ENCODE results near the gene CDC37L1. TPM values are rescaled to one million over a fixed set of nuclear protein-coding genes. Genes with fewer than 3 reads are reported as not detected.

The CDC37L1 gene
- total and polyA plus RNA-seq, 10 donors = 5.3 to 21.2 (median 12.5) TPM

GRCh38 chr9:4756420-4756819 lies 77.1 kb downstream of the CDC37L1 start:
- Histone ChIP-seq H3K4me1 (peaks cover 0 to 33% (median 14%) of the 10 kb centered on the region in 6 donors), H3K27ac (no peak overlapping the region), H3K4me3 (no peak overlapping the region), H3K36me3 (no peaks in the 10 kb centered on the region), H3K27me3 (replicated peaks in 1 of 7) (no peaks in the 10 kb centered on the region), H3K9me3 (no peaks in the 10 kb centered on the region)
- intact Hi-C loops (cut with DNase I; ENCODE audit: low total_unique reads) = no loop called here
- no peak for DNase-seq
- TF ChIP-seq POLR2A (IDR thresholded peaks at IDR 0.05) (no peak), POLR2AphosphoS5 (IDR thresholded peaks at IDR 0.05) (no peak)
- 75 to 87% (median 82%) methylated on average over 4 of the region's 4 CpGs for WGBS, 5 donors

Other genes with a start within 250 kb of the CDC37L1 start
- under 1 TPM in 5 of 7 donors, not detected in 2; 0.17 to 0.79 (median 0.30) TPM for gene SLC1A1, start 189.1 kb upstream of the CDC37L1 start, total RNA-seq
- under 1 TPM; 0.11 to 0.32 (median 0.26) TPM for gene SLC1A1, start 189.1 kb upstream of the CDC37L1 start, polyA plus RNA-seq
- gene PLPP6, start 17.3 kb upstream of the CDC37L1 start, total RNA-seq = 10 to 100 TPM in 2 of 7 donors, 1 to 10 TPM in 5; 4.5 to 11.6 (median 7.8) TPM
- 1 to 10 TPM; 6.1 to 6.4 (median 6.2) TPM for gene PLPP6, start 17.3 kb upstream of the CDC37L1 start, polyA plus RNA-seq
- gene SPATA6L, start 13.1 kb upstream of the CDC37L1 start, total RNA-seq = 1 to 10 TPM in 6 of 7 donors, under 1 TPM in 1; 0.32 to 5.7 (median 1.6) TPM
- gene SPATA6L, start 13.1 kb upstream of the CDC37L1 start, polyA plus RNA-seq = under 1 TPM; 0.35 to 0.67 (median 0.57) TPM
- 10 to 100 TPM; 28.1 to 65.3 (median 51.3) TPM for gene AK3, start 61.6 kb downstream of the CDC37L1 start, total RNA-seq
- 10 to 100 TPM; 21.3 to 34.3 (median 25.9) TPM for gene AK3, start 61.6 kb downstream of the CDC37L1 start, polyA plus RNA-seq
- 10 to 100 TPM; 16.8 to 29.4 (median 23.3) TPM for gene RCL1, start 113.4 kb downstream of the CDC37L1 start, total RNA-seq
- 10 to 100 TPM; 11.8 to 15.3 (median 12.2) TPM for gene RCL1, start 113.4 kb downstream of the CDC37L1 start, polyA plus RNA-seq

Data from spleen (tissue), 11 donors.